ENCODE data around the gene CERS4.
"Not testable (repeated sequence)": the region's sequence is repeated elsewhere in the genome, so short reads cannot be mapped to it uniquely, and the experiment has no call there.

CERS4 gene

GRCh38 chr19:8220481-8220880 lies 11.3 kb downstream of the CERS4 start:
- no peak for DNase-seq (ENCODE audit: low read depth)
- H3K4me3 ChIP-seq (ENCODE audit: control insufficient read depth, low read depth, low read length) = no peak overlapping the region
- no peak for TF ChIP-seq CTCF (IDR thresholded peaks at IDR 0.05; ENCODE audit: control insufficient read depth, insufficient read depth, low read depth, low read length, missing control alignments)

- no peak for TF ChIP-seq CTCF (IDR thresholded peaks at IDR 0.05; ENCODE audit: control insufficient read depth, insufficient read depth, low read depth, low read length, missing control alignments)
- DNase-seq (ENCODE audit: low read depth) = no peak
Measured at GRCh38 chr19:8221161-8221560, 12.0 kb downstream of the CERS4 start.

GRCh38 chr19:8223442-8223841 lies 14.3 kb downstream of the CERS4 start:
- not testable (repeated sequence) for H3K4me3 ChIP-seq (ENCODE audit: control insufficient read depth, low read depth, low read length); DNase-seq (ENCODE audit: low read depth)

More at GRCh38 chr19:8221161-8221560, 12.0 kb downstream of the CERS4 start:
- no peak overlapping the region for H3K4me3 ChIP-seq (ENCODE audit: control insufficient read depth, low read depth, low read length)

GRCh38 chr19:8224394-8225145 lies 15.4 kb downstream of the CERS4 start:
- no peak for TF ChIP-seq CTCF (IDR thresholded peaks at IDR 0.05; ENCODE audit: control insufficient read depth, insufficient read depth, low read depth, low read length, missing control alignments)
- no peak overlapping the region for H3K4me3 ChIP-seq (ENCODE audit: control insufficient read depth, low read depth, low read length)
- DNase-seq (ENCODE audit: low read depth) = no peak

GRCh38 chr19:8231073-8231604 lies 22.0 kb downstream of the CERS4 start:
- no peak overlapping the region for H3K4me3 ChIP-seq (ENCODE audit: control insufficient read depth, low read depth, low read length)
- no peak for DNase-seq (ENCODE audit: low read depth)
- no peak for TF ChIP-seq CTCF (IDR thresholded peaks at IDR 0.05; ENCODE audit: control insufficient read depth, insufficient read depth, low read depth, low read length, missing control alignments)

- H3K4me3 ChIP-seq (ENCODE audit: control insufficient read depth, low read depth, low read length) = no peak overlapping the region
- TF ChIP-seq CTCF (IDR thresholded peaks at IDR 0.05; ENCODE audit: control insufficient read depth, insufficient read depth, low read depth, low read length, missing control alignments) = no peak
- no peak for DNase-seq (ENCODE audit: low read depth)
Measured at GRCh38 chr19:8233370-8233769, 24.2 kb downstream of the CERS4 start.

GRCh38 chr19:8237026-8237425 lies 27.9 kb downstream of the CERS4 start:
- TF ChIP-seq CTCF (IDR thresholded peaks at IDR 0.05; ENCODE audit: control insufficient read depth, insufficient read depth, low read depth, low read length, missing control alignments) = no peak
- DNase-seq (ENCODE audit: low read depth) = no peak
- H3K4me3 ChIP-seq (ENCODE audit: control insufficient read depth, low read depth, low read length) = no peak overlapping the region

All from AG09309 (cell line).